H9 (cell line): Measurements from ENCODE around the gene GPHN. TPM values are rescaled to one million over a fixed set of nuclear protein-coding genes. Genes with fewer than 3 reads are reported as not detected.

Experiments
- DNase-seq: peaks from one replicate; pipeline ENCODE4 v3.0.0-alpha.2; 2017
- H2AFZ ChIP-seq: one replicate; pipeline ENCODE4 v1.6.1; 2013; ENCODE audit warnings: mild to moderate bottlenecking, low read length, control low read depth, moderate library complexity
- H2AK5ac ChIP-seq: 2 replicates; pipeline ENCODE4 v1.6.1; 2013; ENCODE audit warnings: low read length, control low read depth, mixed read lengths; ENCODE audit not compliant: insufficient read length
- H2BK120ac ChIP-seq: one replicate; pipeline ENCODE4 v1.6.1; 2013; ENCODE audit warnings: low read depth, mild to moderate bottlenecking, low read length, control low read depth, inconsistent platforms; ENCODE audit not compliant: poor library complexity, severe bottlenecking
- H2BK12ac ChIP-seq: 2 replicates; pipeline ENCODE4 v1.6.1; 2013; ENCODE audit warnings: low read length, control low read depth, mixed read lengths, low read depth; ENCODE audit not compliant: insufficient read length
- H2BK15ac ChIP-seq: 2 replicates; pipeline ENCODE4 v1.6.1; 2013; ENCODE audit warnings: low read depth, low read length, control low read depth
- H2BK20ac ChIP-seq: one replicate; pipeline ENCODE4 v1.6.1; 2013; ENCODE audit warnings: low read depth, mild to moderate bottlenecking, low read length, control low read depth, inconsistent platforms; ENCODE audit not compliant: poor library complexity, severe bottlenecking
- H2BK5ac ChIP-seq: 2 replicates; pipeline ENCODE4 v1.6.1; 2013; ENCODE audit warnings: low read length, control low read depth, mixed read lengths; ENCODE audit not compliant: insufficient read length
- H3K14ac ChIP-seq: 2 replicates; pipeline ENCODE4 v1.6.1; 2013; ENCODE audit warnings: low read length, control low read depth; ENCODE audit not compliant: insufficient read depth
- H3K18ac ChIP-seq: 2 replicates; pipeline ENCODE4 v1.6.1; 2013; ENCODE audit warnings: low read depth, mild to moderate bottlenecking, mixed read lengths, low read length, control low read depth; ENCODE audit not compliant: insufficient read length
- H3K23ac ChIP-seq: 2 replicates; pipeline ENCODE4 v1.6.1; 2013; ENCODE audit warnings: low read length, control low read depth, mixed read lengths, low read depth; ENCODE audit not compliant: insufficient read length
- H3K23me2 ChIP-seq: 2 replicates; pipeline ENCODE4 v1.6.1; 2013; ENCODE audit warnings: low read depth, mild to moderate bottlenecking, mixed read lengths, low read length, control low read depth; ENCODE audit not compliant: insufficient read length, poor library complexity, severe bottlenecking
- H3K27ac ChIP-seq: 2 replicates; pipeline ENCODE4 v1.5.1; 2013; ENCODE audit warnings: low read length, control low read depth, mixed read lengths, low read depth; ENCODE audit not compliant: insufficient read length
- H3K27me3 ChIP-seq: 2 replicates; pipeline ENCODE4 v1.6.1; 2013; ENCODE audit warnings: low read length, control low read depth, inconsistent platforms; ENCODE audit not compliant: insufficient read depth
- H3K4ac ChIP-seq: 2 replicates; pipeline ENCODE4 v1.6.1; 2013; ENCODE audit warnings: low read depth, mild to moderate bottlenecking, control low read depth, inconsistent platforms, low read length, moderate library complexity
- H3K4me1 ChIP-seq: 2 replicates; pipeline ENCODE4 v1.6.1; 2013; ENCODE audit warnings: low read length, control low read depth, inconsistent platforms; ENCODE audit not compliant: insufficient read depth
- H3K4me2 ChIP-seq: 2 replicates; pipeline ENCODE4 v1.6.1; 2013; ENCODE audit warnings: low read length, control low read depth, mixed read lengths; ENCODE audit not compliant: insufficient read length, insufficient read depth
- H3K56ac ChIP-seq: 2 replicates; pipeline ENCODE4 v1.6.1; 2013; ENCODE audit warnings: low read depth, mild to moderate bottlenecking, mixed read lengths, low read length, control low read depth; ENCODE audit not compliant: insufficient read length
- H3K79me1 ChIP-seq: 2 replicates; pipeline ENCODE4 v1.6.1; 2013; ENCODE audit warnings: low read depth, mild to moderate bottlenecking, moderate library complexity, low read length, control low read depth, inconsistent platforms; ENCODE audit not compliant: insufficient read depth, poor library complexity, severe bottlenecking
- H3K79me2 ChIP-seq: 2 replicates; pipeline ENCODE4 v1.6.1; 2013; ENCODE audit warnings: low read length, control low read depth, inconsistent platforms; ENCODE audit not compliant: insufficient read depth
- H3K9ac ChIP-seq: 2 replicates; pipeline ENCODE4 v1.6.1; 2013; ENCODE audit warnings: low read length, control low read depth, mixed read lengths; ENCODE audit not compliant: insufficient read length; ENCODE audit errors: extremely low read depth
- H3K9me3 ChIP-seq: one replicate; pipeline ENCODE4 v1.6.1; 2013; ENCODE audit warnings: low read depth, low read length, inconsistent platforms; ENCODE audit not compliant: control insufficient read depth
- H3T11ph ChIP-seq: one replicate; pipeline ENCODE4 v1.6.1; 2013; ENCODE audit warnings: mild to moderate bottlenecking, low read length, control low read depth, inconsistent platforms
- H4K20me1 ChIP-seq: one replicate; pipeline ENCODE4 v1.6.1; 2013; ENCODE audit not compliant: control insufficient read depth, insufficient read length, insufficient read depth
- H4K5ac ChIP-seq: 2 replicates; pipeline ENCODE4 v1.6.1; 2013; ENCODE audit warnings: low read depth, mild to moderate bottlenecking, mixed read lengths, low read length, control low read depth; ENCODE audit not compliant: insufficient read length
- H4K8ac ChIP-seq: replicated peaks from 2 replicates; pipeline ENCODE4 v1.6.1; 2013; ENCODE audit warnings: low read length, control low read depth, mixed read lengths, low read depth; ENCODE audit not compliant: insufficient read length
- H4K91ac ChIP-seq: 2 replicates; pipeline ENCODE4 v1.6.1; 2013; ENCODE audit warnings: low read depth, mild to moderate bottlenecking, moderate library complexity, mixed read lengths, low read length, control low read depth; ENCODE audit not compliant: insufficient read length
- H3K27ac Mint-ChIP-seq, 3 experiments: 2 replicates in 2 of 3; 3 replicates in 1 of 3; pipeline ENCODE4 v1.8.0; 2020 to 2021; ENCODE audit warnings: mixed read lengths in 3 of 3, mild to moderate bottlenecking in 1 of 3, moderate library complexity in 1 of 3
- H3K27me3 Mint-ChIP-seq: 2 replicates; pipeline ENCODE4 v1.8.0; 2021; ENCODE audit warnings: low read depth, mild to moderate bottlenecking, moderate library complexity, mixed read lengths
- H3K36me3 Mint-ChIP-seq, 3 experiments: 2 replicates in 2 of 3; 3 replicates in 1 of 3; pipeline ENCODE4 v1.8.0; 2020 to 2021; ENCODE audit warnings: low read depth in 3 of 3, mixed read lengths in 3 of 3; ENCODE audit not compliant: insufficient read depth in 1 of 3
- H3K4me1 Mint-ChIP-seq, 2 experiments: 2 replicates each; pipeline ENCODE4 v1.8.0; 2020; ENCODE audit warnings: mixed read lengths in 2 of 2
- H3K4me3 Mint-ChIP-seq, 2 experiments: 2 replicates in 1 of 2; 3 replicates in 1 of 2; pipeline ENCODE4 v1.8.0; 2020 to 2021; ENCODE audit warnings: mild to moderate bottlenecking in 2 of 2, mixed read lengths in 2 of 2, moderate library complexity in 1 of 2
- H3K9me3 Mint-ChIP-seq, 2 experiments: 2 replicates in 1 of 2; 3 replicates in 1 of 2; pipeline ENCODE4 v1.8.0; 2020; ENCODE audit warnings: mild to moderate bottlenecking in 2 of 2, mixed read lengths in 2 of 2, moderate library complexity in 1 of 2
- WGBS: extraction: QIAGEN DNeasy Blood & Tissue Kit; methylation state at CpG from one replicate; pipeline ENCODE4 v1.1.7; 2013; ENCODE audit warnings: missing lambda C conversion rate, low lambda C conversion rate, mixed read lengths; ENCODE audit not compliant: insufficient read length; ENCODE audit errors: extremely low coverage; 5-methylcytosine and 5-hydroxymethylcytosine counted together
- total RNA-seq: library from RNA; stranded (reverse); gene quantifications from 2 replicates; pipeline ENCODE4 v1.2.1, GENCODE V29; 2021
- TF ChIP-seq, protein P1 (sequence below): fragments of 200-600 bp; sonication (generic); conservative IDR thresholded peaks from 3 replicates; pipeline ENCODE4 v1.8.0; 2021; ENCODE audit warnings: antibody characterized with exemption, mild to moderate bottlenecking

Gene GPHN
- total RNA-seq, 1 experiment from 2014 or later: 16.1 TPM

DNA sequence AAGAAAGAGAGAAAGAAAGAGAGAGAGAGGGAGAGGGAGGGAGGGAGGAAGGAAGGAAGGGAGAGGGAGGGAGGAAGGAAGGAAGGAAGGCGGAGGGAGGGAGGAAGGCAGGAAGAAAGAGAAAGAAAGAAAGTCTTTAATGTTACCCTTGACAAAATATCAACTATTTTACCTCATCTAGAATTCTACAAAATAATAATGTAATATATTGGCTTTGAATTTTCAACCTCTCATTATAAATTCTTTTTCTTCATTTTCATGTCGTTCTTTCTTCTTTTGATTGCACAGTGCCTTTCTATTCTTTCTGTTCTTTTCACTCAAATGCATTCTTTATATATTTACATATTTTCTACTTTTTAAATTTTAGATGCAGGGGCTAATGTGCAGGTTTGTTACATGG lies 621.8 kb downstream of the GPHN start:
- Histone ChIP-seq H3K23ac (no peak overlapping the region), H3K27me3 (no peaks in the 10 kb centered on the region), H3K4me2 (no peak overlapping the region), H2BK15ac (no peak overlapping the region), H3K14ac (no peak overlapping the region), H2BK5ac (no peak overlapping the region), H3K9ac (no peak overlapping the region), H3K4ac (no peak overlapping the region), H4K8ac (no peak overlapping the region), H2BK12ac (no peak overlapping the region), H3K4me1 (no peaks in the 10 kb centered on the region), H3K79me1 (no peaks in the 10 kb centered on the region), H4K5ac (no peak overlapping the region), H3K79me2 (no peaks in the 10 kb centered on the region), H3T11ph (no peak overlapping the region), H3K18ac (no peak overlapping the region), H3K23me2 (no peaks in the 10 kb centered on the region), H2AFZ (no peak overlapping the region), H2AK5ac (no peak overlapping the region), H3K56ac (no peak overlapping the region), H2BK20ac (no peak overlapping the region), H4K91ac (no peak overlapping the region), H4K20me1 (no peaks in the 10 kb centered on the region), H3K9me3 (no peaks in the 10 kb centered on the region), H2BK120ac (no peak overlapping the region), H3K27ac (no peak overlapping the region)
- Mint-ChIP-seq H3K27me3 (no peaks in the 10 kb centered on the region), H3K27ac (no peak overlapping the region), H3K9me3 (no peaks in the 10 kb centered on the region), H3K36me3 (peaks cover 0 to 2% (median 0%) of the 10 kb centered on the region in 3 experiments; a peak in 1 of 7 replicates), H3K4me1 (peaks cover 7 to 8% of the 10 kb centered on the region in 2 experiments), H3K4me3 (no peak overlapping the region)
- no peak for DNase-seq
- TF ChIP-seq, protein P1, sequence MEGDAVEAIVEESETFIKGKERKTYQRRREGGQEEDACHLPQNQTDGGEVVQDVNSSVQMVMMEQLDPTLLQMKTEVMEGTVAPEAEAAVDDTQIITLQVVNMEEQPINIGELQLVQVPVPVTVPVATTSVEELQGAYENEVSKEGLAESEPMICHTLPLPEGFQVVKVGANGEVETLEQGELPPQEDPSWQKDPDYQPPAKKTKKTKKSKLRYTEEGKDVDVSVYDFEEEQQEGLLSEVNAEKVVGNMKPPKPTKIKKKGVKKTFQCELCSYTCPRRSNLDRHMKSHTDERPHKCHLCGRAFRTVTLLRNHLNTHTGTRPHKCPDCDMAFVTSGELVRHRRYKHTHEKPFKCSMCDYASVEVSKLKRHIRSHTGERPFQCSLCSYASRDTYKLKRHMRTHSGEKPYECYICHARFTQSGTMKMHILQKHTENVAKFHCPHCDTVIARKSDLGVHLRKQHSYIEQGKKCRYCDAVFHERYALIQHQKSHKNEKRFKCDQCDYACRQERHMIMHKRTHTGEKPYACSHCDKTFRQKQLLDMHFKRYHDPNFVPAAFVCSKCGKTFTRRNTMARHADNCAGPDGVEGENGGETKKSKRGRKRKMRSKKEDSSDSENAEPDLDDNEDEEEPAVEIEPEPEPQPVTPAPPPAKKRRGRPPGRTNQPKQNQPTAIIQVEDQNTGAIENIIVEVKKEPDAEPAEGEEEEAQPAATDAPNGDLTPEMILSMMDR: no peak
- no CpG with 5 or more reads among the region's 2 CpGs for WGBS
